Measurements from ENCODE around the gene MLLT1. TPM values are rescaled to one million over a fixed set of nuclear protein-coding genes. Genes with fewer than 3 reads are reported as not detected.

The MLLT1 gene
- total RNA-seq, 2 experiments from 2014 or later, result 38.4 to 46.5 TPM

- Mint-ChIP-seq H3K4me3 (no peak overlapping the region), H3K27me3 (peaks cover 8% of the 10 kb centered on the region)
- DNase-seq, result no peak
Observed at GRCh38 chr19:6188811-6189210, 91.0 kb downstream of the MLLT1 start.

GRCh38 chr19:6187374-6187773 is 92.4 kb downstream of the MLLT1 start:
- Mint-ChIP-seq H3K4me1 (no peaks in the 10 kb centered on the region), H3K27ac (no peak overlapping the region), H3K36me3 (ENCODE audit: low read depth) (peaks cover 18% of the 10 kb centered on the region), H3K9me3 (peaks cover 27% of the 10 kb centered on the region), H3K4me3 (no peak overlapping the region), H3K27me3 (peaks cover 15% of the 10 kb centered on the region)
- CTCF ChIA-PET, result interaction anchor here (0.7 to 0.8 kb wide), 2 partner anchors 21 to 758 kb away, joined by 3 read pairs; no protein-coding TSS in a partner anchor
- POLR2A ChIA-PET, result no interaction called here
- no peak for DNase-seq

More at GRCh38 chr19:6188811-6189210, 91.0 kb downstream of the MLLT1 start:
- H3K4me1 Mint-ChIP-seq, result no peaks in the 10 kb centered on the region
- H3K36me3 Mint-ChIP-seq (ENCODE audit: low read depth), result peaks cover 28% of the 10 kb centered on the region
- no peak overlapping the region for H3K27ac Mint-ChIP-seq
- peaks cover 33% of the 10 kb centered on the region for H3K9me3 Mint-ChIP-seq
- CTCF ChIA-PET, result no interaction called here
- POLR2A ChIA-PET, result no interaction called here

- POLR2A ChIA-PET, result no interaction called here
Observed at GRCh38 chr19:6185835-6186834, 93.6 kb downstream of the MLLT1 start.

GRCh38 chr19:6185093-6185834 is 94.5 kb downstream of the MLLT1 start:
- POLR2A ChIA-PET, result no interaction called here
- peaks cover 3% of the 10 kb centered on the region for H3K36me3 Mint-ChIP-seq (ENCODE audit: low read depth)
- no peak for DNase-seq

More at GRCh38 chr19:6185835-6186834, 93.6 kb downstream of the MLLT1 start:
- Mint-ChIP-seq H3K4me3 (no peak overlapping the region), H3K36me3 (ENCODE audit: low read depth) (peaks cover 9% of the 10 kb centered on the region), H3K4me1 (peaks cover 8% of the 10 kb centered on the region), H3K9me3 (peaks cover 18% of the 10 kb centered on the region), H3K27me3 (peaks cover 21% of the 10 kb centered on the region), H3K27ac (no peak overlapping the region)
- no peak for DNase-seq
- CTCF ChIA-PET, result interaction anchor here (0.6 to 1.0 kb wide), 2 partner anchors 12 to 1197 kb away, joined by 3 read pairs; no protein-coding TSS in a partner anchor

GRCh38 chr19:6181119-6181518 is 98.7 kb downstream of the MLLT1 start:
- Mint-ChIP-seq H3K36me3 (ENCODE audit: low read depth) (no peaks in the 10 kb centered on the region), H3K27ac (no peak overlapping the region), H3K4me3 (no peak overlapping the region), H3K4me1 (peaks cover 9% of the 10 kb centered on the region), H3K27me3 (peaks cover 34% of the 10 kb centered on the region), H3K9me3 (no peaks in the 10 kb centered on the region)
- POLR2A ChIA-PET, result no interaction called here
- no peak for DNase-seq
- CTCF ChIA-PET, result interaction anchor here (0.7 to 0.9 kb wide), 2 partner anchors 104 to 325 kb away, joined by 3 to 4 read pairs; no protein-coding TSS in a partner anchor

More at GRCh38 chr19:6185093-6185834, 94.5 kb downstream of the MLLT1 start:
- peaks cover 9% of the 10 kb centered on the region for H3K9me3 Mint-ChIP-seq
- H3K4me3 Mint-ChIP-seq, result no peak overlapping the region
- peaks cover 22% of the 10 kb centered on the region for H3K27me3 Mint-ChIP-seq
- CTCF ChIA-PET, result interaction anchor here (0.6 to 1.0 kb wide), 4 partner anchors 11 to 1196 kb away, joined by 3 to 4 read pairs (median 3); no protein-coding TSS in a partner anchor
- no peak overlapping the region for H3K27ac Mint-ChIP-seq
- peaks cover 8% of the 10 kb centered on the region for H3K4me1 Mint-ChIP-seq

GRCh38 chr19:6173190-6173589 is 106.6 kb downstream of the MLLT1 start:
- H3K36me3 Mint-ChIP-seq (ENCODE audit: low read depth), result no peaks in the 10 kb centered on the region
- H3K4me3 Mint-ChIP-seq, result no peak overlapping the region
- H3K27me3 Mint-ChIP-seq, result peaks cover 34% of the 10 kb centered on the region
- ChIA-PET POLR2A (no interaction called here), CTCF (interaction anchor here (0.5 kb wide), 1 partner anchor 605 kb away, joined by 3 read pairs; no protein-coding TSS in a partner anchor)
- peaks cover 4% of the 10 kb centered on the region for H3K9me3 Mint-ChIP-seq
- H3K4me1 Mint-ChIP-seq, result no peaks in the 10 kb centered on the region
- no peak for DNase-seq
- H3K27ac Mint-ChIP-seq, result no peak overlapping the region

- no peak for DNase-seq
- ChIA-PET POLR2A (no interaction called here), CTCF (no interaction called here)
- no peak overlapping the region for H3K4me3 Mint-ChIP-seq
- no peak overlapping the region for H3K27ac Mint-ChIP-seq
- peaks cover 4% of the 10 kb centered on the region for H3K9me3 Mint-ChIP-seq
- no peaks in the 10 kb centered on the region for H3K36me3 Mint-ChIP-seq (ENCODE audit: low read depth)
- H3K4me1 Mint-ChIP-seq, result no peaks in the 10 kb centered on the region
- peaks cover 30% of the 10 kb centered on the region for H3K27me3 Mint-ChIP-seq
Observed at GRCh38 chr19:6172074-6172863, 107.5 kb downstream of the MLLT1 start.

- POLR2A ChIA-PET, result no interaction called here
- H3K4me1 Mint-ChIP-seq, result peaks cover 3% of the 10 kb centered on the region
- H3K9me3 Mint-ChIP-seq, result peaks cover 4% of the 10 kb centered on the region
- DNase-seq, result no peak
- CTCF ChIA-PET, result interaction anchor here (0.7 kb wide), 1 partner anchor 697 kb away, joined by 3 read pairs; no protein-coding TSS in a partner anchor
- peaks cover 22% of the 10 kb centered on the region for H3K27me3 Mint-ChIP-seq
- H3K36me3 Mint-ChIP-seq (ENCODE audit: low read depth), result no peaks in the 10 kb centered on the region
- H3K4me3 Mint-ChIP-seq, result no peak overlapping the region
- no peak overlapping the region for H3K27ac Mint-ChIP-seq
Observed at GRCh38 chr19:6167115-6167514, 112.7 kb downstream of the MLLT1 start.

- H3K9me3 Mint-ChIP-seq, result peaks cover 6% of the 10 kb centered on the region
- H3K4me1 Mint-ChIP-seq, result peaks cover 14% of the 10 kb centered on the region
- no peak overlapping the region for H3K4me3 Mint-ChIP-seq
- no peak overlapping the region for H3K27ac Mint-ChIP-seq
- peaks cover 9% of the 10 kb centered on the region for H3K27me3 Mint-ChIP-seq
- ChIA-PET POLR2A (no interaction called here), CTCF (no interaction called here)
- DNase-seq, result no peak
- peaks cover 4% of the 10 kb centered on the region for H3K36me3 Mint-ChIP-seq (ENCODE audit: low read depth)
Observed at GRCh38 chr19:6164906-6165531, 114.8 kb downstream of the MLLT1 start.

GRCh38 chr19:6161271-6161850 is 118.4 kb downstream of the MLLT1 start:
- POLR2A ChIA-PET, result interaction anchor here (0.6 kb wide), 1 partner anchor 147 kb away, joined by 4 read pairs; no protein-coding TSS in a partner anchor
- Mint-ChIP-seq H3K36me3 (ENCODE audit: low read depth) (peaks cover 4% of the 10 kb centered on the region), H3K4me1 (peaks cover 14% of the 10 kb centered on the region), H3K27me3 (no peaks in the 10 kb centered on the region), H3K27ac (peak overlapping the region; percentile 78), H3K4me3 (peak overlapping the region; percentile 9), H3K9me3 (peaks cover 13% of the 10 kb centered on the region)
- DNase-seq, result peak; percentile 80
- CTCF ChIA-PET, result interaction anchor here (1.4 kb wide), 1 partner anchor 357 kb away, joined by 4 read pairs; no protein-coding TSS in a partner anchor

All from activated CD4-positive, alpha-beta T cell treated with anti-CD3 and anti-CD28 coated beads, Interleukin-2, amount 10 ng/mL, durations not matched to agents 7 days and 5 days (primary cell).